GM15510 (cell line): ENCODE measurements around the gene CMTM8.

Experiments used
- POLR2A ChIP-seq: IDR thresholded peaks from 3 replicates; pipeline ENCODE4 v1.6.1; 2011; ENCODE audit warnings: borderline replicate concordance; ENCODE audit not compliant: insufficient read length; ENCODE audit errors: extremely low read depth

The CMTM8 gene

DNA sequence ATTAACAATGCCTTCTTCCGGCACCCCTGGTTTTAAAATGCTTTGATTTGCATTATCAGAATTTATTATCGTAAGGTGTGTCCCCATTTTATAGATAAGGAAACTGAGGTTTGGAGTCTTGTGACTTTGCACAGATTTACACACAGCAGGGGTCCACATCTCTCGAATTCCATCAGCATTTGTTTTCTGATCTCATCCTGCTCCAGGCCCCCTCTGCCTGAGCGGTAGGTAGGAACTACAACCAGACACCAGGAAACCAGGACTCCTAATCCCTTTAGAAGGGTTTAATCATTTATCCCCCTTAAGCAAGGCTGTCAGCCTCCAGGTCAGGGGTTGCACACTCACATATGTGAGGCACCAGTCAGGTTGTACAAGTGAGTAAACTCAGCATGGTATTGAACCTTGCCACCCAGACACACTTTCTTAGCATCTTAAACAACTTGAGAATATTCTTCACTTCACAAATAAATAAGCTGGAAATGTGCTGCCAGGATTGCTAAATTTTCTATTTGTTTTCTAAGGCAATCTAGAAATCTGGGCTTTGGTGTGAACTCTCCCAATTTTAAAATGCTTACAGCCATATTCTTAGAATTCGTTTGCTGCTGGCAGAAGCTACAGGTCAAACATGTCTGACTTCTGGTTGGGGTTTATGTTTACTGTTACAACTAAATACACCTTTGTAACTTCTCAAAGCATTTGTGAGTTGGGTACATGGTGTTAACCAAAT, 121.4 kb downstream of the CMTM8 start:
- TF ChIP-seq POLR2A, result no peak

DNA sequence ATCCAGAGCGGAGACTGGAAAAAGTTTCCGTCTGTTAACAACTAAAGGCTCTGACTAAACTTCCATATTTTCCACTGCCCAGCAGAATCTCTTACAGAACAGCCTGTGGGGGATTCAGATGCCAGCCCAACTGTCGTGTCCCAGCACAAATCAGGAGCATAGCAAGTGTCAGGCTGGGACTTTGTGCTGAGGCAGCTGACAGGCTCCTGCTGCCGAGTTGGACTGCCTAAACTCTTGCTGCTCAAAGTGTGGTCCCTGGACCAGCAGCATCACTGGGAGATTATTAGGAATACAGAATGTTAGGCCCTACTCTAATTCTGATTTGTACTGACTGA, 122.0 kb downstream of the CMTM8 start:
- TF ChIP-seq POLR2A, result no peak

DNA sequence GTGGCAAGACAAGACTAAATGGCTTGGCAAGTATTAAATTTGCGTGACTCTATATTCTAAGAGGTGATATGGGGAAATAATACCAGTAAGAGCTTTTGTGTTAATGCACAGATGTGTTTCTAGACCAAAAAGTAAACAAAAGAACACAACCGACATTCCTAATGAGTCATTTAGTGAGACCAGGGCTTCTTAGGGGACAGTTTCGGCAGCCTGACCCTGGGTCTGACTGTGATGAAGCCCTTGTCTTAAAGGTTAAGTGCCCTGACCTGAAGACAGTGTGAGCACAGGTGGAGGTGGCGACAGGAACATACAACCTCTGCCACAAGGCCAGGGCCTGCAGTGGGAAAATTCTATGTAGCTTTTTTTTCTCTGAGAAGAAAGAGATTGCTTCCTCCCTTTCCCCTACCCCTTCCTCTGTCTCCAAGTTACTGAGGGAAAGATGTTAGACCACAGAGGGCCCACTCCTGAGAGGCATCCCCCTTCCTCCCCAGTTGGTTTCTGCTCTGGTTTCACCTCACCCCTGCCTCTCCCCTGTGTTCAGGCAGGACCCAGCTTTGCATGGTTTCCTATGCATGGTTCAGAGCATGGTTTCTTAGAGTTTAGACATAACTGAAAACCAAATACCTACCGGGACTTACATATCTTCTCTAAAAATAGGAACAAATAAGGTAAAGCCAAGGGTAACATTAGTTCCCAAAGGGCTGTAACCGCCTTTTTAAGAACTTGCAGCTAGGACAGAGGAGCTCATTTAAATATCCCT, 128.3 kb downstream of the CMTM8 start:
- no peak for TF ChIP-seq POLR2A

DNA sequence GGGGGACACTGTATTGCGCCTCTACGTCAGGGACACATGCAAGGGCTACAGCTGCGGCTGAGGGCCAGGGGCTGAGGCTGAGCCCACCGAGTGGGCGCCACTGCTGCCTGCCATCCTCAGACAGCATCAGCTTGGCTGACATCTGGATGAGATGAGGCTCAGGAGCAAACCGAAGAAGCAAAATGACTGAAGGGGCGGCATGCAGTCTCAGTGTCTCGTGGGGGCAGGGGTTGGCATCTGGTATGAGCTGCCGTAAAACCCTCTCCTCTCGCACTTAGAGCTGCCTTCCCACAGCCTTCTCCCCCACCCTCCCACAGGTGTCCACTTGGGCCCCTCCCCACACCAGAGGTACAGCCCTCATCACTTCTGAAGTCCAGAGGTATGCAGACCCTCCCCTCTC, 129.0 kb downstream of the CMTM8 start:
- no peak for TF ChIP-seq POLR2A

DNA sequence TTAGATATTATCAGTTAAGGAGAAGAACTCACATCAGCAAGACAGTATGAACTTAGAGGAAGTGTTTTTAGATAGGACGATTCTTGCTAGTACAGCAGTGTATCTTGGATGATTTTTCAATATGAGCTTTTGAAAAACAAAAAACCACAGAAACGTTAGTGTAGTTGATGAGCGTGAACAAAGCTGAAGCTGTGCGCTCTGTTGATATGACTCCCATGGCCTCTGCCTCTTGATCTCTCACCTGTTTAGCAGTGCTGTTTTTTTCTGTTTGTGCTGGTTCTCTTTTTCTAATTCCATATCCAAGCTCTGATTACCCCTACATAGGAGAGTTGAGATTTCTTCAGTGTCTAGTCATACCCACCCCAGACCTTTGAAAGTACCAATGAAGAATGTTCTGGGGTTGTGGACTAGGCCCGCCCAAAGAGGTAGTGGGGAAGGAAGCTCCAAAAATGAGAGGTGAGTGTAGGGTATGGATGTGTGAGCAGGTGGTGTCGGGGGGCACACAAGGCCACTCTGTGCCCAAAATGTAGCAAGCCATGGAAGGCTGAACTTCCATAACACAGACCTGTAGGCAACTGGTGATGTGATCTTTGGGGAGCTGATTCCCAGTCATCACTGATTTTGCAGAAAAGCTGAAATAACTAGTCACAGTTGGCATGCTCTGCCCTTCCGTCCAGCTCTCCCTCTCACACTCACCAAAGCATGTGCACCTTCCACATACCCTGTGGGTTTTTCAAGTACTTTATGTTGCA, 133.2 kb downstream of the CMTM8 start:
- TF ChIP-seq POLR2A, result no peak

DNA sequence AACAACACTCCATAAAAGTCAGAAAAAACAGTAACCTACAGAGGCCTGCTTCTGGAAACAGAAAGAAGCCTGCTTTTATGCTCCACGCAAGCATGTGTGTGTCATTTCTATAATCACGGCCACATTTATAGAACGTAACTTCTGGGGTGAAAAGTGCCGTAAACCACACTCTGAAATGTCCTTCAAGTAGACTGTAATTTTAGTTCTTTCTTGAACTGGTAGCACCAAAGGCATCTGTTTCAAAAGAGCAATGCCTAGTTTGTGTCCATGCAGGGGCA, 133.7 kb downstream of the CMTM8 start:
- TF ChIP-seq POLR2A, result no peak

DNA sequence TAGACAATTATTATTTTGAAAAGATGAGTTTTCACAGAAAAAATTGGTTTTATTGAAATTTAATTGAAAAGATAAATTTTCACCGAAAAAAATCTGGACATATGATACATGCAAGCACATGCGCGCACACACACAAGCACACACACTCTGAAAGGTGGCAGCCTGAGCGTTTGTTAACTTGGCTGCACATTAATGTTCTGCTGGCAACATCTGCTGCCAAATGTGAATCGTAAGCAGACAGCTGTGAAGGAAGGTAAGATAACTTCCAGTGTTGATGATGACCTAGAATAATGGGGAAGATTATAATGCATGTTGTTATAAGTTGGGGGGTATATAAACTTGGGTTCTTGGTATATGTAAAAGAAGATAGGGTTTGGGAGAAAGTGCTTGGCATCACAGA, 134.8 kb downstream of the CMTM8 start:
- no peak for TF ChIP-seq POLR2A

DNA sequence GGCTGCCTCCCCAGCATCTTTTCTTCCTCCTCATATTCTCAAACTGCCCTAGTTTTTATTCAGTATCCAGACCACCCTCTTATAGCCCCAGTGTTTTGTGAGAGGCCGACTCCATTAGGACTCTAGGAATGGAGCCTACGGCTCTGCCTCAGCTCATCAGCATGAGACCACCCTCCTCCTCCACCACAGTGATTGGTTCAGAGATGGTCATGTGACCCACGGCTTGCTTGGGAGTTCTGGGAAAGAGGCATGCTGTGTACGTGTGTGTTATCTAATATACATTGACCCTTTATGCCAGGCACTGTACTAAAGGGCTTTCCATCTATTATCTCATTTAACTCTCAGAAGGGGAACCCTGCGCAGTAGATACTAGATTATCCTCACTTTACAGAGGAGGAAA, 135.4 kb downstream of the CMTM8 start:
- TF ChIP-seq POLR2A, result no peak

DNA sequence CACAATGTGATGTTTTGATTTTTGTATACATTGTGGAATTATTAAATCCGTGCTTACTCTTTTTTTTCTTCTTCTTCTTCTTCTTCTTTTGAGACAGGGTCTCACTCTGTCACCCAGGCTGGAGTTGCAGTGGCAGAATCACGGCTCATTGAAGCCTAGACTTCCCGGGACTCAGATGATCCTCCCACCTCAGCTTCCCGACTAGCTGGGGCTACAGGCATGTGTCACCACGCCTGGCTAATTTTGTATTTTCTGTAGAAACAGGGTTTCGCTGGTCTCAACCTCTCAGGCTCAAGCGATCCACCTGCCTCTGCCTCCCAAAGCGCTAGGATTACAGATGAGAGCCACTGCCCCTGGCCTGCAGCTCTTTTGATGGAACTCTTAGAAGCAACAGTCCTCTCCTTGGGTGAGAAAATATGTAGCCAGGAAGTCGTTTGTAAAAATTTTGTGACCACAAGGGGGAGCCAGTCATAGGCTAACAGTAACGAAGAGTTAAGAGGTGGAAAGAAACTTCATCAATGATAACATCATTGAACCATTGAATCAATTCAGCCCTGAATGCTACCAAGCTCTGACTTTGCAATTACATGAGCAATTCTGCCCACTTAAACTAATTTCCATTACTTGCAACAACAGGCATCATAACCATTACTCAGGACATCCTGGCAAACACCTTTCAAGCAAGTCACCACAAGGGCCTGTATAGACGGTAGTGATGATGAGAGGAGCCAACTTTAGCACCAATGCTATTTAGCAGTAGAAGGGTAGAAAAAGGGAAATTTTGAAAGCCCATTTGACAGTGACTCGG, 136.5 kb downstream of the CMTM8 start:
- no peak for TF ChIP-seq POLR2A

DNA sequence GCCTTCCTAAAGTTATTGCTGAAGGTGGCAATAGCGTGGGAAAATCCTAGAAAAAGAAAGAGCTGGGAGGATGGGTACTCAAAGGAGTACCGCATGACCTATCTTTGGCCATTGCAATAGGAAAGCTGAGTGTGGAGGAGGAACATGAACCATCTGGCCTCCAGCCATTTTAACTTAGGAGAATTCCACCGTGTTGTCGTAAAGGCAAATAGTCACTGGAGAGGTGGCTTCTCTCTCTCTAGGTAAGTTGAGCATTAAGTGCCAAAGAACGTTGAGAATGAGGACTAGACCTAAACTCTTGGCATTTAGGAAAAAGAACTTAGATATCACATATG, 137.1 kb downstream of the CMTM8 start:
- TF ChIP-seq POLR2A, result no peak

DNA sequence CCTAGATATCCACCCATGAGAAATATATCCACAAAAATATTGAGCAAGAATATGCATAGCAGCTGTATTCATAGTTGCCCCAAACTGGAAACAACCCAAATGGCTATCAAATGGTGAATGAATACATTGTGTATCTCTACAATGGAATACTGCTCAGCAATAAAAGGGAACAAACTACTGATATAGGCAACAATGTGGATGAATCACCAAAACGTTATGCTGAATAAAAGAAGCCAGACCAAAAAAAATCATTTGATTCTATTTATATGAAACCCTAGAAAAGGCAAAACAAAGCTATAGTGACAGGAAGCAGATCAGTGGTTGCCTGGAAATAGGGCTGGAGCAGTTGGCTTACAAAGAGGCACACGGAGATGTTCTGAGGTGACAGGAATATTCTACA, 137.6 kb downstream of the CMTM8 start:
- TF ChIP-seq POLR2A, result no peak

DNA sequence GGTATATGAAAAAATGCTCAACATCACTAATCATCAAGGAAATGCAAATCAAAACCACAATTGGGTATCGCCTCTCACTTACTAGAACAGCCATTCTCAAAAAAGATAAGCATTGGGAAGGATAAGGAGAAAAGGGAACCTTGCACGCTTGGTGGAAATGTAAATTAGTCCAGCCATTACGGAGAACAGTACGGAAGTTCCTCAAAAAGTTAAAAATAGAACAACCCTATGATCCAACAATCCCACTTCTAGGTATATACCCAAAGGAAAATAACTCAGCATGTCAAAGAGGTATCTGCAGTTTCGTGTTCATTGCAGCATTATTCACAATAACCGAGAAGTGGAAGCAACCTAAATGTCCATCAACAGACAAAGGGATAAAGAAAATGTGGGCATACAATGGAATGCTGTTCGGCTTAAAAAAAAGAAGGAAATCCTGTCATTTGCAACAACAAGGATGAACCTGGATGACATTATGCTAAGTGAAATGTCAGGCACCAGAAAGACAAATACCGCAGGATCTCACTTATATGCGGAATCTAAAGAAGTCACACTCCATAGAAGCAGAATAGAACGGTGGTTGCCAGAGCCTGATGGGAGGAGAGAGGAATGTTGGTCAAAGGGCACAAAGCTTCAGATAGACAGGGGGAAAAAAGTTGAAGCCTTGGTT, 141.5 kb downstream of the CMTM8 start:
- no peak for TF ChIP-seq POLR2A

DNA sequence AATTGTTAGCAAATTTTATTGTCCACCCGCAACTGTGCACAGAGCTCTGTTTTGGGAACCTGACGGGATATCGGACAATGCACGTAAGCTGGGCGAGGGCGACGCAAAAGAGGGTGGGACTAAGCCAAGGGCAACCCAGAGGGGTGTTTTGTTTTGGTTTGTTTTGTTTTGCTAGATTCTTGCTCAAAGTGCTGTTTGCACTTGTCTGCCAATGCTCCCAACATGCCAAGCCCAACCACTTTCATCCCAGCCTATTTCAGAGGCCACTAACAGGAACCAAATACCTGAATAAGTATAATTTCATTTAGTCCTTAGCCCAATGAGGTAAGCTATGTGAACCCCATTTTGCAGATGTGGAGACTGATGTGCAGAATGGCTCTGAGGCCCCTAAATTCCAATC, 143.4 kb downstream of the CMTM8 start:
- TF ChIP-seq POLR2A, result no peak

DNA sequence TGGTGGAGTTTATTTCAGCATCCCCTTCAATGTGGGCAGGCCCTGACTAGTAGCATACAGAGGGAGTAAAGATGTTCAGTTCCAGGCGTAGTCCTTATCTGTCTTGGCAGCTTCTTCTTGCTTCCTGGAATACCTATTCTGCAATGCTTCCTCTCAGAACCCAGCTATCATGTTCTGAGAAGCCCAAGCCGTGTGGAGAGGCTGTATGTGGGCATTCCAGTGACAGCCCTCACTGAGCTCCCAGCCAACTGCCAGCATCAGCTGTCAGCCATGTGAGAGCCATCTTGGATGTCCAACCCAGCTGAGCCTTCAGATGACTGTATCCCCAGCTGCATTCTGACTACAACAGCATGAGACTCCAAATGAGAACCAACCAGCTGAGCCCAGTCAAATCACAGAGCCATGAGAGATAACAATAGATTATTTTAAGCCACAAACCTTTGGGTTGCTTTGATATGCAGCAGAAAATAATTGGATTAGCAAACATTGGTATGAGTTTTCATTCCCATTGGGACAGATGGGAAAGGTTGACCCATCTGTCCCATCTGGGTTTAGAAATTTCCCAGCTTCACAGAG, 144.7 kb downstream of the CMTM8 start:
- no peak for TF ChIP-seq POLR2A

DNA sequence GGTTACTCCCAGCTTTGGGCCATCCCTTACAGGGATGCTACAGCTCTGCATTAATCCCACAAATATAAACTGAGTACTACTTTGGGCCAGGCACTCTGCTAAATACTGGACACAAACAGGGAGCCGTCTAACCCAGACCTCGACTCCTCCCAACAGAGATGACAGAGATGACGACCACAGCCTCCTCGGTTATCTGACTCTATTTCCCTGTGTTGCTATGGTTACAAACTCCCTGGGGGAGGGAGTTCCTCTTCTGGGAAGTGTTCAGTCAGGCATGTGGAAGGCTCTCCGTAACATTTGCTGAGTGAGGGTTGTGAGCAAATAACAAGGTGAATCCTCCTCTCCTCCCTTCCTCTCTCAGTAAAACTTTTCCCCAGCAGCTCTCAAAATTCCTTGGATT, 146.5 kb downstream of the CMTM8 start:
- TF ChIP-seq POLR2A, result no peak

DNA sequence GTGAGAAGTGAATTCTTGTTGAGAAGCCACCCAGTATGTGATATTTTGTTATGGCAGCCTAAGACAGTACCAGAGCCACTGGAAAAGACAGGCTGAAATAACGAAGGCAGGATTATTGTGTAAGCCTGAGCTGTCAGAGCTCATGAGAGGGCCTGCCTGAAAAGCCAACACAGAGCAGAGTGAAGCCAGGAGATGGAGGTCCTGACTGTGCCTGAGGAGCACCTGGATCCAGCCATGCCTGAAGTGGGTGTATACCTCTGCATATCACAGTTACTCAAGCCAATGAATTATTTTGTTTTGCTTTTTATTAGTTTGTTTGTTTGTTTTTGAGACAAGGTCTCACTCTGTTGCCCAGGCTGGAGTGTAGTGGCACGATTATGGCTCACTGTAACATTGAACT, 149.0 kb downstream of the CMTM8 start:
- TF ChIP-seq POLR2A, result no peak
